ENCODE results near the gene LCORL.
A peak's percentile ranks its signal among the peaks of the same experiment; 100 is the strongest.

LCORL gene

GRCh38 chr4:18012807-18013462, 8.6 kb downstream of the LCORL start:
- TF ChIP-seq CTCF (IDR thresholded peaks at IDR 0.05), result no peak

- no peak for TF ChIP-seq CTCF (IDR thresholded peaks at IDR 0.05)
Measured at GRCh38 chr4:18012134-18012806, 9.3 kb downstream of the LCORL start.

GRCh38 chr4:18007625-18008024, 13.9 kb downstream of the LCORL start:
- no peak for TF ChIP-seq CTCF (IDR thresholded peaks at IDR 0.05)

- no peak for TF ChIP-seq CTCF (IDR thresholded peaks at IDR 0.05)
Measured at GRCh38 chr4:17997129-17997528, 24.4 kb downstream of the LCORL start.

GRCh38 chr4:17995165-17995564, 26.4 kb downstream of the LCORL start:
- peak; percentile 41; the same call in 1 of the 2 replicates for TF ChIP-seq CTCF (IDR thresholded peaks at IDR 0.05)

- no peak for TF ChIP-seq CTCF (IDR thresholded peaks at IDR 0.05)
Measured at GRCh38 chr4:17985832-17986231, 35.7 kb downstream of the LCORL start.

- no peak for TF ChIP-seq CTCF (IDR thresholded peaks at IDR 0.05)
Measured at GRCh38 chr4:17981063-17981462, 40.5 kb downstream of the LCORL start.

All from LNCAP (cell line).